Activated naive CD8-positive, alpha-beta T cell treated with anti-CD3 and anti-CD28 coated beads for 36 hours (primary cell): ENCODE data around the gene SLC44A5. TPM values are rescaled to one million over a fixed set of nuclear protein-coding genes. Genes with fewer than 3 reads are reported as not detected.
"Not testable (repeated sequence)": the region's sequence is repeated elsewhere in the genome, so short reads cannot be mapped to it uniquely, and the experiment has no call there.

Experiments used
- DNase-seq: peaks from one replicate; pipeline ENCODE4 v3.0.0; 2021
- H3K27ac Mint-ChIP-seq: one replicate; pipeline ENCODE4 v1.8.0; 2022; ENCODE audit warnings: mild to moderate bottlenecking, moderate library complexity, mixed read lengths
- H3K27me3 Mint-ChIP-seq: one replicate; pipeline ENCODE4 v1.8.0; 2022; ENCODE audit warnings: mild to moderate bottlenecking, mixed read lengths
- H3K36me3 Mint-ChIP-seq: one replicate; pipeline ENCODE4 v1.8.0; 2021; ENCODE audit warnings: mild to moderate bottlenecking, mixed read lengths
- H3K4me1 Mint-ChIP-seq: one replicate; pipeline ENCODE4 v1.8.0; 2021; ENCODE audit warnings: mixed read lengths
- H3K4me3 Mint-ChIP-seq: one replicate; pipeline ENCODE4 v1.8.0; 2022; ENCODE audit warnings: mild to moderate bottlenecking, moderate library complexity, mixed read lengths
- H3K9me3 Mint-ChIP-seq: one replicate; pipeline ENCODE4 v1.8.0; 2022; ENCODE audit warnings: mixed read lengths
- total RNA-seq, 2 experiments: library from RNA; stranded (reverse); gene quantifications; one replicate each; pipeline ENCODE4 v1.2.3, GENCODE V29; 2021

SLC44A5 gene
- total RNA-seq, 2 experiments from 2014 or later, result 0.19 to 0.28 TPM

- no peaks in the 10 kb centered on the region for H3K36me3 Mint-ChIP-seq
- peaks cover 1% of the 10 kb centered on the region for H3K9me3 Mint-ChIP-seq
- H3K27me3 Mint-ChIP-seq, result peaks cover 9% of the 10 kb centered on the region
- H3K4me1 Mint-ChIP-seq, result no peaks in the 10 kb centered on the region
- H3K4me3 Mint-ChIP-seq, result no peak overlapping the region
- DNase-seq, result no peak
- H3K27ac Mint-ChIP-seq, result no peak overlapping the region
These were observed 91.1 kb downstream of the SLC44A5 start for GRCh38 chr1:75519651-75520427.

DNA sequence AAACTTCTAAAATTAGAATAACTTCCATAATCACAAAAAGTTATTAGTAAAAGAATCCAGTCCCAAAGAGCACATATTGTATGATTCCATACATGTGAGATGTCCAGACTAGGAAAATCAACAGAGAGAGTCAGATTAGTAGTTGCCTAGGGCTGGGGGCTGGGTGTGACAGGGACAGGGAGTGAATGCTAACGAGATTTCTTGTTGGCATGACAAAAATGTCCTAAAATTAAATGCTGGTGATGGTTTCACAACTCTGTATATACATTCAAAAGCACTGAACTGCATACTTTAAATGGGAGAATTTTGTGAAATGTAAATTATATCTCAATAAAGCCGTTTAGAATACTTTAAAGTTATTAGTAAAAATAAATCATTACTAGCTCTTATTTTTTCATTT, 92.2 kb downstream of the SLC44A5 start:
- no peak overlapping the region for H3K27ac Mint-ChIP-seq
- no peak for DNase-seq
- no peak overlapping the region for H3K4me3 Mint-ChIP-seq
- no peaks in the 10 kb centered on the region for H3K4me1 Mint-ChIP-seq
- no peaks in the 10 kb centered on the region for H3K36me3 Mint-ChIP-seq
- H3K9me3 Mint-ChIP-seq, result no peaks in the 10 kb centered on the region
- H3K27me3 Mint-ChIP-seq, result peaks cover 9% of the 10 kb centered on the region

- DNase-seq, result no peak
- H3K27me3 Mint-ChIP-seq, result peaks cover 9% of the 10 kb centered on the region
- no peak overlapping the region for H3K4me3 Mint-ChIP-seq
- H3K9me3 Mint-ChIP-seq, result no peaks in the 10 kb centered on the region
- H3K27ac Mint-ChIP-seq, result no peak overlapping the region
- no peaks in the 10 kb centered on the region for H3K4me1 Mint-ChIP-seq
- H3K36me3 Mint-ChIP-seq, result no peaks in the 10 kb centered on the region
These were observed 96.6 kb downstream of the SLC44A5 start for GRCh38 chr1:75514270-75514669.

GRCh38 chr1:75506976-75507375, 103.9 kb downstream of the SLC44A5 start:
- Mint-ChIP-seq H3K36me3 (no peaks in the 10 kb centered on the region), H3K4me3 (no peak overlapping the region), H3K9me3 (peaks cover 2% of the 10 kb centered on the region), H3K27me3 (no peaks in the 10 kb centered on the region), H3K27ac (no peak overlapping the region), H3K4me1 (no peaks in the 10 kb centered on the region)
- DNase-seq, result no peak

DNA sequence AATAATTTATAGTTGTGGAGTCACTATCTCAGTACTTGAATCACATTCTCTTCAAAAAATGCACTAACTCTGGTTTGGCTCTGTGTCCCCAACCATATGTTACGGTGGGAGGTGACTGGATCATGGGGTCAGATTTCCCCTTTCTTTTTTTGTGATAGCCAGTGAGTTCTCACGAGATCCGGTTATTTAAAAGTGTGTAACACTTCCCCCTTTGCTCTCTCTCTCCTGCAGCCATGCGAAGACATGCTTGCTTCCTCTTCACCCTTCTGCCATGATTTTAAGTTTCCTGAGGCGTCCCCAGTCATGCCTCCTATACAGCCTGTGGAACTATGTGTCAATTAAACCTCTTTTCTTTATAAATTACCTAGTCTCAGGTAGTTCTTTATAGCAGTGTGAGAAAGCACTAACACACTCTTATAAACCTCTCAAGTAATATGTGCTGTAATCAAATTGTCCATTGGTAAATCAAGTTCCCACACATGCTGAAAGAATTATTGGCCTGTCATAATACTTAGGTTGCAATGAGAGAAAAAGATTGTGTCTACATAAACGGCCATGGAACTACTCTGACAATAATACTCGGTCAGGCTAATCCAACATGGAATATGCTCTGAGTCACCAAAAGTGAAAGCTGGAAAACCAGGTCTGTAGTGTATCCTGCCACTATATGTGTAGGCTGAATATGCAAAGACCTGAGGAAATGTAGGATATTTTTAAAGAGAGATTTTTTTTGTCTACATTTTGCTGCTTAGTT, 107.5 kb downstream of the SLC44A5 start:
- H3K27me3 Mint-ChIP-seq, result no peaks in the 10 kb centered on the region
- H3K27ac Mint-ChIP-seq, result no peak overlapping the region
- H3K4me3 Mint-ChIP-seq, result no peak overlapping the region

DNA sequence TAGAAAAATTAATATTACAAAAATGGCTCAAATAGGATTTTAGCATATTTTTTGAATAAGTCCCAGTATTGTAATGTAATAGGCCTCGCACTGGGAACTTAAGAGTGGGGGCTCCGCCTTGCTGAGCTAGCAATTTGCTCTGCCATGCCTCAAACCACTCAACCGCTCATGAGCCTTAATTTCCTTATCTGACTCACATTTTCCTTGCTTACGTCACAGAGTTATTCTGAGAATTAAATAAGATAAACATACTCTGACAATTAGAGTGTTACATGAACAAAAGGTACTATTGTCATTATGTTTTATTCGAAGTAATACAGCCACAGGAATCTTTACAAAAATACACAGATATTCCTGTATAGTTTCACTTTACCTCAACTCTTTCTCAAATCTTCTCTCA, 108.1 kb downstream of the SLC44A5 start:
- H3K27me3 Mint-ChIP-seq, result no peaks in the 10 kb centered on the region
- no peaks in the 10 kb centered on the region for H3K36me3 Mint-ChIP-seq
- H3K9me3 Mint-ChIP-seq, result peaks cover 2% of the 10 kb centered on the region
- H3K4me3 Mint-ChIP-seq, result no peak overlapping the region
- H3K27ac Mint-ChIP-seq, result no peak overlapping the region
- H3K4me1 Mint-ChIP-seq, result no peaks in the 10 kb centered on the region
- no peak for DNase-seq

More for the DNA sequence above, 107.5 kb downstream of the SLC44A5 start:
- no peak for DNase-seq
- Mint-ChIP-seq H3K4me1 (no peaks in the 10 kb centered on the region), H3K9me3 (peaks cover 2% of the 10 kb centered on the region), H3K36me3 (no peaks in the 10 kb centered on the region)

DNA sequence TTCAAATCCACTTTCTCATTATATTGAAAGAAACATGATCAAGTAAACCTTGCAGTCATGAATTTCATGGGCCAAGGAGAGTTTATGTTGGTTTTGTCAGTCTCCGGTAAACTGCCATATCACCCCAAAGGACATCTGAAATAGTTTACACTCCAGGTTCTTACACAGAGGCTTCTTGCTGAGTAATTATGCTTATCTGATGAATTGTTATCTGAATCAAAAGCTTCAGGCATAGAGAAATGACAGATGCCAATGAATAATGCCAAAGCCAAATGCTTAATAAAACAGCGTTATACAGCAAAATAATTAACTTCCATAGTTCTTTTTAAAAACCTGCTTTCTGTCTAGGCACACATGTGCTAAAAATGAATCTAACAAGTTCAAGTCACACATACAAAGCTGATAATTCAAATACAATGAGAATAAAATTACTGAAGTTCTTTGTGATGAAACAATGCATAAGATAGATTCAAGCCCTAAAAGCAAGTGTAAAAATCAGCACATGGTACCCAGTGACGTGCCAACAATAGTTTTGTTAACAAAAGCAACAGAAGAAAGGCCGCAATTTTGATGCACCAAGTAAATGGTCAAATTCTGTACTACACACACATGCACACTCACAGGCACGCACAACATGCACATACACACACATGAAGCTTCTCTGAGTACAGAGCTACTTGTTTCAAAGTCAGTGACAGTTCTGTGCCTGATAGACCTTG, 109.2 kb downstream of the SLC44A5 start:
- Mint-ChIP-seq H3K4me1 (no peaks in the 10 kb centered on the region), H3K4me3 (no peak overlapping the region), H3K27ac (no peak overlapping the region), H3K36me3 (no peaks in the 10 kb centered on the region), H3K9me3 (peaks cover 2% of the 10 kb centered on the region), H3K27me3 (no peaks in the 10 kb centered on the region)
- no peak for DNase-seq

- Mint-ChIP-seq H3K36me3 (no peaks in the 10 kb centered on the region), H3K27me3 (no peaks in the 10 kb centered on the region), H3K9me3 (peaks cover 5% of the 10 kb centered on the region), H3K4me1 (no peaks in the 10 kb centered on the region), H3K4me3 (no peak overlapping the region), H3K27ac (no peak overlapping the region)
- no peak for DNase-seq
These were observed 118.9 kb downstream of the SLC44A5 start for GRCh38 chr1:75492011-75492410.

GRCh38 chr1:75487399-75487798, 123.5 kb downstream of the SLC44A5 start:
- DNase-seq, result no peak
- Mint-ChIP-seq H3K9me3 (peaks cover 11% of the 10 kb centered on the region), H3K4me1 (no peaks in the 10 kb centered on the region), H3K4me3 (no peak overlapping the region), H3K36me3 (no peaks in the 10 kb centered on the region), H3K27ac (no peak overlapping the region), H3K27me3 (no peaks in the 10 kb centered on the region)

- Mint-ChIP-seq H3K9me3 (peaks cover 16% of the 10 kb centered on the region), H3K4me1 (no peaks in the 10 kb centered on the region), H3K36me3 (no peaks in the 10 kb centered on the region), H3K27ac (no peak overlapping the region), H3K27me3 (no peaks in the 10 kb centered on the region), H3K4me3 (no peak overlapping the region)
- no peak for DNase-seq
These were observed 126.1 kb downstream of the SLC44A5 start for GRCh38 chr1:75484789-75485188.

DNA sequence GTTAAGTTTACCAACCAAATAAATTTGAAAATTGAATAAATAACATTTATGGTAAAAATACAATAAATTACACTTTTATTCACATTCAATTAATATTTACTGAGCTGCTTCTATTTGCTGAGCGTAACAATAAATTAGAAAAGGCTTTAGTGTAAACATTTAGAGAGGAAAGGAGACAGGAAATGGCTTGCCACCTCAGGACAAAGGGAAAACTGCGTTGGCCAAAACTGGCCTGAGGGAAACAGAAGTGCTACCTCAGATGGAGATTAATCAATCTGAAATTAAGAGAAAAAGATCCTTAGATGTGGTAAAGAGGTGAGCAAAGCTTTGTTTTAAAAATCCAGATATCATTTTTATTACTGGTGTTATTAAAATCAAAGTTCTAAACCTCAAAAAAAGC, 128.0 kb downstream of the SLC44A5 start:
- Mint-ChIP-seq H3K4me1 (no peaks in the 10 kb centered on the region), H3K27me3 (no peaks in the 10 kb centered on the region), H3K36me3 (no peaks in the 10 kb centered on the region), H3K4me3 (no peak overlapping the region), H3K9me3 (peaks cover 16% of the 10 kb centered on the region), H3K27ac (no peak overlapping the region)
- no peak for DNase-seq

DNA sequence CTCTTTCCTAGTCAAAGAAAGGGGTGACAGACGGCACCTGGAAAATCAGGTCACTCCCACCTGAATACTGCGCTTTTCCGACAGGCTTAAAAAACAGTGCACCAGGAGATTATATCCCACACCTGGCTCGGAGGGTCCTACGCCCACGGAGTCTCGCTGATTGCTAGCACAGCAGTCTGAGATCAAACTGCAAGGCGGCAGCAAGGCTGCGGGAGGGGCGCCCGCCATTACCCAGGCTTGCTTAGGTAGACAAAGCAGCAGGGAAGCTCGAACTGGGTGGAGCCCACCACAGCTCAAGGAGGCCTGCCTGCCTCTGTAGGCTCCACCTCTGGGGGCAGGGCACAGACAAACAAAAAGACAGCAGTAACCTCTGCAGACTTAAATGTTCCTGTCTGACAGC, 134.4 kb downstream of the SLC44A5 start:
- not testable (repeated sequence) for H3K36me3 Mint-ChIP-seq, H3K4me3 Mint-ChIP-seq, H3K27me3 Mint-ChIP-seq

DNA sequence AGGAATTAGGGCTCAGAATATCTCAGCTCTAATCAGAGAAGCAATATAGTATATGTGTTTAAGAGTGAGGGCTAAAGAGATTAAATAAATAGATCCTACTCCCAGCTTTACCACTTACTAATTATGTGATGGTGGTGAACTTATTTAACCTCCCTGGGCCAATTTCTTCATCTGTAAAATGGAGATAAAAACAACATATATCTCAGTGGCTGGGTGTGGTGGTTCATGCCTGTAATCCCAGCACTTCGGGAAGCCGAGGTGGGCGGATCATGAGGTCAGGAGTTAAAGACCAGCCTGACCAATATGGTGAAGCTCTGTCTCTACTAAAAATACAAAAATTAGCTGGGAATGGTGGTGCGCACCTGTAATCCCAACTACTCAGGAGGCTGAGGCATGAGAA, 135.2 kb downstream of the SLC44A5 start:
- H3K4me3 Mint-ChIP-seq, result no peak overlapping the region
- peaks cover 1% of the 10 kb centered on the region for H3K9me3 Mint-ChIP-seq

More for the DNA sequence above, 134.4 kb downstream of the SLC44A5 start:
- not testable (repeated sequence) for H3K4me1 Mint-ChIP-seq, DNase-seq, H3K9me3 Mint-ChIP-seq, H3K27ac Mint-ChIP-seq

GRCh38 chr1:75472971-75473603, 137.8 kb downstream of the SLC44A5 start:
- no peaks in the 10 kb centered on the region for H3K36me3 Mint-ChIP-seq
- no peaks in the 10 kb centered on the region for H3K9me3 Mint-ChIP-seq

More for the DNA sequence above, 135.2 kb downstream of the SLC44A5 start:
- Mint-ChIP-seq H3K27me3 (no peaks in the 10 kb centered on the region), H3K27ac (no peak overlapping the region), H3K4me1 (no peaks in the 10 kb centered on the region), H3K36me3 (no peaks in the 10 kb centered on the region)
- no peak for DNase-seq

More at GRCh38 chr1:75472971-75473603, 137.8 kb downstream of the SLC44A5 start:
- Mint-ChIP-seq H3K27ac (no peak overlapping the region), H3K4me1 (no peaks in the 10 kb centered on the region), H3K27me3 (no peaks in the 10 kb centered on the region), H3K4me3 (no peak overlapping the region)
- DNase-seq, result no peak
